Stimulated activated CD4-positive, alpha-beta T cell treated with anti-CD3 and anti-CD28 coated beads, Interleukin-1b, Interleukin-23, amount 100 ng/mL, for 24 hours (primary cell): ENCODE results near the gene FRK.
"Not testable (repeated sequence)": the region's sequence is repeated elsewhere in the genome, so short reads cannot be mapped to it uniquely, and the experiment has no call there.

Experiments used
- DNase-seq, 4 experiments: peaks; one replicate each; pipeline ENCODE4 v3.0.0-alpha.2; 2020; ENCODE audit warnings: low read depth in 4 of 4, low spot score in 1 of 4

The FRK gene, protein sequence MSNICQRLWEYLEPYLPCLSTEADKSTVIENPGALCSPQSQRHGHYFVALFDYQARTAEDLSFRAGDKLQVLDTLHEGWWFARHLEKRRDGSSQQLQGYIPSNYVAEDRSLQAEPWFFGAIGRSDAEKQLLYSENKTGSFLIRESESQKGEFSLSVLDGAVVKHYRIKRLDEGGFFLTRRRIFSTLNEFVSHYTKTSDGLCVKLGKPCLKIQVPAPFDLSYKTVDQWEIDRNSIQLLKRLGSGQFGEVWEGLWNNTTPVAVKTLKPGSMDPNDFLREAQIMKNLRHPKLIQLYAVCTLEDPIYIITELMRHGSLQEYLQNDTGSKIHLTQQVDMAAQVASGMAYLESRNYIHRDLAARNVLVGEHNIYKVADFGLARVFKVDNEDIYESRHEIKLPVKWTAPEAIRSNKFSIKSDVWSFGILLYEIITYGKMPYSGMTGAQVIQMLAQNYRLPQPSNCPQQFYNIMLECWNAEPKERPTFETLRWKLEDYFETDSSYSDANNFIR

DNA sequence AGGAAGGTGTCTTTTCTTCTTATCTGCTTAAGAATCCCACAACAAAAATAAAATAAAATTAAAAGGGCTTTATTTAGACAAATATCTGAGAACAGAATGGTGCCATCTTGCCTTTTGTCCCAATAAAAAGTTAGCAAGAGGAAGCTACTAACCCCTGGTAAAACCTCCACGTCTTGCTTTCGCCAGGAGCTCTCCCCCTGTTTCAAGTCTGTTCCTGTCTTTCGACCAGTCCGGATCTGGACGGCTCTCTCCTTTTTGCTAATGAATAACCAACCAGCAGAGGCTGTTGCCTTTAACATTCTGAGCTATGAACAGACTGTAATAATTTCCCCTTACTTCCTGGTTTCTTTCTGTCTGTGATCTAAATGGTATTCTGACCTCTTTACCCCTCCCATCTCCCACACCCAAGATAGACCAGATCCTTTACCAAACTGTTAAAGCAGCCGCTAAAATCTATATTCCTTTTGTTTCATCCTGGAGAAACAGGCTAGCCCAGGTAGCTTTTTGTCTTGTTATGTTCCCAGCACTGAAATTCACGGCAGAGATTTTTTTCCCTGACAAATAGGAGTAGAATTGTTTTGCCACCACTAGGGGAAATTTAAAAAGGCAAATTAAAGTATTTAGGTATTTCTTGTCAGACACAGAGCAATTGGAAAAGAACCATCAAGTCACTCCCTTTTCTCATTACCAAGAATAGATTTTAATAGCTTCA lies at the start of gene FRK:
Gene FRK (minus strand): TSS at position 320 of the 712 bp plus-strand sequence. CDS start 580 bp downstream, outside the sequence.
- DNase-seq, result no peak

DNA sequence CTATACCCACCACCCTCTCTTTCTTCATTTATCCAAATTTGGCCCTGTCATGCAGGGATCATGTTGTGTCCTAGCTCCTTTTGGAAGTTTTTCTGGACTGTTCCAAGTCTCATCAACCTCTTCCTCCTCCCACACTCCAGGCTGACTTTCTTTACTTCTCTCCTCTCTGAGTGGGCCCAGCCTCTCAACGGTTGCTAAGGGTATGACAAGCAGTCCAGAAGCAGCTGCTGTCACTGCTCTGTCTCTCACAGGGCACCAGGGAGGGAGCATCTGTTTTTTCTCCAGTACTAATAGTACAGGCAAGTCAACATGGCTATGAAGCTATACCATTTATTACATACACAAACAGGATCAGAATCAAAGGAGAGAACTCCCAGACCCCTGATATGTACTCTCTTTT lies 48.1 kb upstream of the FRK start:
- no peak for DNase-seq

DNA sequence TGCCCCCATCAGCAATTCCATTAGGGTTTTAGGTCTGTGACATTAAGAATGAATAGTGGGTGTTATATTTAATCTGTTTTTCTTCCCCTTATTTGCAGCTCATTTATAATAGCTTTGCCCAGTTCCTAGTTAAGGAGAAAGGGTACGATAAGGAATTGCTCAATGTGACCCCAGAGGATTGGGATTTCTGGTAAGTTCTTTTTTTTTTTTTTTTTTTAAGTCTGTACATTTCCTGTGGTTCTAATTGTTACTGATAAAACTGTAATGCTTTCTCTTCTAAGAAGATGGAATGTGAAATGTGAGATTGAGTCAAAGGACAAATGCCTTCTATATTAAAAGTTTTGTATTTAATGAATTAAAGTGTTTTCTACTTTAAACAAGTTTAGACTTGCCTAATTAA lies 45.5 kb upstream of the FRK start:
- DNase-seq, result no peak

DNA sequence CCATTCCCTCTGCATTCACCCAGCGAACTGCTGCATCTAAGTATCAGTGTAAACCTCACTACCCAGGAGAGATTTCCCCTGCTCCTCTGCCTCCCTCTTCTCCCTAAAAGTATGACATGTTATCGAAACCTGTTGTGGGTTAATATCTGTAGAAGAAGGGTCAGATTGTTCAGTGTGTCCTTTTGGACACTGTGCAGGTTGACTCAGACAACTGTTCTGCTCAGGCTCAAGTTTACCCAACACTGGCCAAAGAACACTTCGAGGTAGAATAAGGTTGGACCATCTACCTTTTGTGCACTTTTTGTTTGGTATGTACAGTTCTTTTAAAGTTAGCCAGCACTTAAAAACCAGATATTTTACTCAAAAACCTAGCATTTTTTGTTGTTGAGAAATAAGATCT lies 44.6 kb upstream of the FRK start:
- DNase-seq, result no peak

DNA sequence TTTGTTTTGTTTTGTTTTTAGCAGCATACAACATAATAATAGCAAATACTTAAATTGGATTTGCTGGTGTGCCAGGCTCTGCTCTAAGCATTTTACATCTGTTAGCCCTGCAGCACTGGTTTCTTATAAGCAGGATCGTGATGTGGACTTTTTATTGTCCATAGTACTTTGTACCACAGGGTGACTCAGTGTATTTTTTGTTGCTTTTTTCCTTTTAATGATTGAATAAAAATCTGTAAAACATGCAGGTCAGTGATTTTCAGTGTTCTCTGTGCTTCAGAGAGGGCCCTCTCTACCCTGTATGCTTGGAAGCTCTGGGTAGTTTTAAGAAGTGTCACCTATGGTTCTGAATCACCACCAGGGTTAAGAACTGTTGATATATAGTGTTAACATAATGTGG lies 43.9 kb upstream of the FRK start:
- DNase-seq, result no peak

DNA sequence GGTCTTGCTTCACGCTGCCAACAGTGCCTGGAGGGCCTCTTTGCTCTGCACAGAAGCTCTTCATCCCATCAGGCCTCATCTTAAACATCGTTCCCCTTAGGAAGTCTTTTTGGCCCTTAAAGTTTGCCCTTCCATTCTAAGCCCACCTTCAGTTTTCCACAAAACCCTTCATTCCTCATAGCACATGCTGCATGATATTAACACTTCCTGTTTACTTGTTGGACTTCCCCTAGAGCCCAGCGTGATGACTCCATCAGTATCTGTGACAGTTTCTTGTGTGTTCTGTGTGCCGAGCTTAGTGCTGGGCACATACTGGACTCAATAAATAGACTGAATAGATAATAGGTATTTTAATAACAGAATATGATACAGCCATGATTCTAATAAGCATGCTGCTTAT lies 42.2 kb upstream of the FRK start:
- no peak for DNase-seq

DNA sequence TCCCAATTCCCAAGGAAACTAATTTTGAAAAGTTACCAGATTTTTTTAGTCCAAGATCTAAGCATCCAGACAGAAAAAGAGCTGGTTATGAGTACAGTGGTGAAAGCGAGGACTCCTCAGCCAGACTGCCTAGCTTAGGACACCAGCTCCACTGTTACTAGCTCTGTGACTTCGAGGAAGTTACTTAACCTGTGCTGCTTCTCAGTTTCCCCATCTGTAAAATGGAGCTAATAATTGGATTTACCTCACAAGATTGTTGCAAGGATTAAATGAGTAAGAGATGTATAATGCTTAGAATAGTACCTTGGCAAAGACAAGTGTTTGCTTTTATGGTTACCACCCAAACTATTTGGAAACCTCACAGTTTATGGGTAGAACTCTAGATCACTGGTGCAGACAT lies 41.1 kb upstream of the FRK start:
- no peak for DNase-seq

DNA sequence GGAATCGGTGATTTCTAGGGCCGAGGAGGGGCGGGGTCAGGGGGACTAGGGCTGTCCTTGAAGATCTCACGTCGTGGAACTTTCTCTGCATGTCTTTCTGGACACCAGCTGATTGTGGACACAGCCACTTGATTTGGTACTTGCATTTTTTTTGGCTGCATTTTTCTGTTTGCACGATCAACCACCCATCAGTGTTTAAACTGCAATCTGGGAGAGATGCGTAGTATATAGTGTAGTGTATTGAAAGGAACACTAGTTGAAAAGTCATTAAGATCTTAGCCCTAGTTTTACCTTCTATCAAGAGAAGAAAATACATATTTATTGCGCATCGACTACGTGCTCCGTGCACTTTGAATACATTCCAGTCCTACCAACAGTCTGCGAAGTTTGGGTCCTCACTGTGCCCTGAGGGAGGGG lies 40.6 kb upstream of the FRK start:
- DNase-seq, result peak in 1 of 4 experiments; percentile 75

DNA sequence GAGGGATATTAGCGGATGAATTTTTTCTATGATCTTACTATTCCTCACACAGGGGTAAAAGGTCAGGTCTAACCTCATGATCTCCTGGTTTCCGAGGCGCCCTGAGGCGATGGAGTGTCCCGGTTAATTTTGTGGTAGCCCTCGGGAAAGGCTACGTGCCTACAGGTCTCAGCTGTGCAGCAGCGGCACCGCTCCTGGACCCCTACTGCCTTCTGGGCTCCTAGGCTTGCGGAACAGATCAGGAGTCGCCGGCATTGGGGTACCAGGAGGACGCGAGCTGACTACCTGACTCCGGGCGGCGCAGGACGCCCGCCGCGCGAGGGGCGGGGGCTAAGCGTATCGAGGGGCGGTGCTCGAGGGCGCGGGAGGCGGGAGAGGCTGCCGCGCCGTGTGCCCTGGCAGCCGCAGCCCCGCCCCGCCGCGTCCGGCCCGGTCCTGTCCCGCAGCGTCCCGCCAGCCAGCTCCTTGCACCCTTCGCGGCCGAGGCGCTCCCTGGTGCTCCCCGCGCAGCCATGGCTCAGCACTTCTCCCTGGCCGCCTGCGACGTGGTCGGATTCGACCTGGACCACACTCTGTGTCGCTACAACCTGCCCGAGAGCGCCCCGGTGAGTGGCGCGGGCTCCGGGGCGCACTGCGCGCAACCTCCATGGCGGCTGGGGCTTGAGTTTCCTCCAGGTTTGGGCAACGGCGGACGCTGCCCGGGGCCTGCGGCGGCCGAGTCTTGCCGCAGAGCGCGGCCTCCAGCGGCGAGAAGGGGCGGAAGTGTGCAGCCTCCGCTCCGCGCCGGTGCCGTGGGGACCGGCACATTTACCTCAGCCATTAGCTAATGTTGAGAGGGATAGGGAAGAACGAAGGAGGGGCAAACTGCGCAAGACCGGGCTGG lies 40.0 kb upstream of the FRK start, which contains the start of gene NT5DC1:
Gene NT5DC1 (plus strand): TSS at position 435 of the 883 bp plus-strand sequence. CDS start 78 bp downstream, at position 513.
- DNase-seq, result peak; percentile 62 to 82 (median 71)

DNA sequence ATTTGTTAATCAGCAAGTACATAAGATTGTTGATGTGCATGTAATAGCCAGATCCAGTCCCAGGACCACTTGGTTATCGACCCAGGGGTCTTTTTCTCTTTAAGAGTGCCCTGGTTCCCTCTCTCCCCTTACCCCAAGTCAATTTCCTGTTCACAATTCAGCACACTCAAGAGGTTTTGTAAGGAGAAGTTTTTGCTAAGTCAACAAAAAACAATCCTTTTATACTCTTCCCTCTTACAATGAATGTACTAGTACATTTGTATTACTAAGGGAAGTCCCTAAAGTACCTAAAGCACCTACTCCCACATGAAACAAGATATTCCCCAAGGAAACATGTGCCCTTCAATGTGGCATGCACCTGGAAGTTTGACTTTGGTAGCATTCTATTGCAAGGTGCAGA lies 38.3 kb upstream of the FRK start:
- no peak for DNase-seq

DNA sequence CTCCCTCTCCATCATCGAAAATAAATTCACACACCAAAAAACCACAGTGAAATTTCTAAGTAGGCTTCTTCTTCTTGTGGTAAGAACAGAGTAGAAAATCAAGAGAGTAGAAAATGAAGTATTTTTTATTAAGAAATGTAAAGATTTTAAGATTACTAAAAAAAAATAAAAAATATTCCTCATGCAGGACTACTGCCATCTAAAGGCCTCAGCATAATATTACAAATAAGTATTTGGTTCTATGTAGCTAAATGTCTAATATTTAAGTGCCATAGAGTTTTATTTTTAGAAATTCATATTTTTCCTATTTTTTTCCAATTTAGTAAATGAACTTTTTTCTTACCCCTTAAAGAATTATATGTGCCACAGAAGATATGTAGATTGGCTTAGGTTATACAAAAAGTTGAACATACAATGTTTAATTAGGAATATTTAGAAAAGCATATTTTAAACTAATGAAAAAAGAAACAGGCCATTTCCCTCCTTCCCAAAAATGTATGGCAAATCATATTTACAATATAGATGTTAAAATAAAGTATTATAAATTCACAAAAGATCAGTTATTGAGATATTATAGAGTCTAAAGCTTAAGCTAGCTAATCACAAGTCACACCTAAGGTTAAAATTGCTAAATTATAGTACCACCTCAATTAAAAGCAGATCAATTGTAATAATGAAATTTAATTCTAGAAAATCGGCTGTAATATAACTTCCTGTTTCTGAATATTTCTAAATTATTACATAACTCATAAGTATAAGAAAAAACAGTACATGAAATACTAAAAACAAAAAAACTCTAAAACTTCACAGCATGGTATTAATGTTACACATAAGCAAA lies 36.5 kb upstream of the FRK start:
- DNase-seq, result no peak

DNA sequence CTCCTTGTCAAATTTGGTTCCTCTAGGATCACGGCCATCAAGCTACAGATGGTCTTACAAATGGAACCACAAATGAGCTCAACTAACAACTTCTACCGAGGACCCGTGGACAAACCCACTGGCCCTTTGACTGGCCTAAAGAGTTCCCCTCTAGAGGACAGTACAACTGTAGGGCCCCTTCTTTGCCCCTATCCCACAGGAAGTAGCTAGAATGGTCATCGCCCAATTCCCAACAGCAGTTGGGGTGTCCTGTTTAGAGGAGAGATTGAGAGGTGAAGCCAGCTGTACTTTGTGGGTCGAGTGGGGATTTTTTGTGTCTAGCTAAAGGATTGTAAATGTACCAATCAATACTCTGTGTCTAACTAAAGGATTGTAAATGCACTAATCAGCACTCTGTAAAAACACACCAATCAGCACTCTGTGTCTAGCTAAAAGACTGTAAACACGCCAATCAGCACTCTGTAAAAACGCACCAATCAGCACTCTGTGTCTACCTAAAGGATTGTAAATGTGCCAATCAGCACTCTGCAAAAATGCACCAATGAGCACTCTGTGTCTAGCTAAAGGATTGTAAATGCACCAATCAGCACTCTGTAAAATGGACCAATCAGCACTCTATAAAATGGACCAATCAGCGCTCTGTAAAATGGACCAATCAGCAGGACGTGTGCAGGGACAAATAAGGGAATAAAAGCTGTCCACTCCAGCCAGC lies 35.5 kb upstream of the FRK start:
- not testable (repeated sequence) for DNase-seq

DNA sequence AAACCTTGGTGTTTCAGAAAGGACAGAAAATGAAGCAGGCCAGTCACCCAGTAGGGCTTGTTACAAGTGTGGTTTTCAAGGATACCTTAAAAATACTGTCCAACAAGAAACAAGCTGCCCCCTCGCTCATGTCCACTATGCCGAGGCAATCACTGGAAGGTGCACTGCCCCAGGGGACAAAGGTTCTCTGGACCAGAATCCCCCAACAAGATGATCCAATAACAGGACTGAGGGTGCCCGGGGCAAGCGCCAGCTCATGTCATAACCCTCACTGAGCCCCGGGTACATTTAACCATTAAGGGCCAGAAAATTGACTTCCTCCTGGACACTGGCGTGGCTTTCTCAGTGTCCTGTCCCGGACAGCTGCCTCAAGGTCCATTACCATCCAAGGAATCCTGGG lies 33.4 kb upstream of the FRK start:
- no peak for DNase-seq

DNA sequence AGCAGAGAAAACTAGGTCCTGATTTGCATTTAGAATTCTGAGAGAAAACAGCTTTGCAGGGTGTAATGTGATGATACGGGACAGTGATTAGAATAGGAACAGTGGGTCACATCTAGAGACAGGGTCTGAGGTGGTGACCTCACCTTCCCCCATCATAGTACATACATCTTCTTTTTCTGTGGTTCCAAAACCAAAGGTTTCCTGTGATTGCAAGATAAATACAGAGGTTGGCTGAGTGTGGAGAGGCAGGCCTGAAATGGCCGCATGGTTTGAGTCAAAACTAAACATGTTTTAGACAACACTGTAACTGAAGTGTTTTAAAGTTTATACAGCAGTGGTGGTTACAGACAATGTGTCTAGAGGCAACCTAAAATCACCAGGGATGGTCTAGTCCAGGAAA lies 29.6 kb upstream of the FRK start:
- DNase-seq, result no peak

DNA sequence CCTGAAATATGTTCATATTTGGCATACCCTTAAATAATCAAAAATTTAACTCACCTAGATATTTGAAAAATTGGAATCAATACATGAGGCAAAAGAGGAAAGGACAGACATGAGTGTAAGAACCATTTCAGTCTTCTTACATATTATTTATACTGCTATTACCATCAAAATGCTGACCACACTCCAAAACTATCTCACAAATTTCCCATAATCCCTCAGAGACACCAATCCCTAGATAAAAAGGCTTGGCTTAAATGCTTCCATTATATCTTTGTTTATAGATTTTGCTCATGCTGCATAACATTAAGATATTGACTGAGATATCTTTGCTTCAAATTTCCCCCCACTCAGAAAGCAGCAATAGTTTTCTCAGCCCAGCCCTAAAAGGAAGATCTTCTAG lies 28.3 kb upstream of the FRK start:
- no peak for DNase-seq

DNA sequence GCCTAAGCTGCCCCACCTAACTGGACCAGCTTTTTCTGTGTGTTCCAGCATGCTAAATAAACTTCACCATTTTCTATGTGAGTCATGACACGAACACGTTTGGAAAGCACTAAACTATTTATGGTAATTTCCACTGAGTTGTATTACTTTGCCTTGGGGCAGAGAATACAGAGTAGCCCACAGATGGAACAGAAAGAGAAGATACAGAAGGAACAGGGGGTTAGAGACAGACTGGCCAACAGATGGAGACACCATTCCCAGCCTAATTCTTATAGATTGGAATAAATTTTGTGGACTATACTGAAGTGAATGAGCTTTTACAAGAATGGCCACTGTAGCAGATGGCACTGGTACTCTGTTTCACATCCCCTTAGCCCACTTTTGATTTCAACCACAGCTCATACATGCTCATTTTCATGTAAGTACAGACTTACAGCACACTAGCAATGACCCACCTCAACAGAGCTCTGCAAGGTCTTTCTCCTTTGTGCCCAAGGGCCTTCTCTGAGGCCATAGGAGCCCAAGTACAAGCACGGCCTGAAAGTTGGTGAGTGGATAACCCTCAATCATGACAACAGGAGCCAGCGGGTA lies 26.8 kb upstream of the FRK start:
- no peak for DNase-seq

DNA sequence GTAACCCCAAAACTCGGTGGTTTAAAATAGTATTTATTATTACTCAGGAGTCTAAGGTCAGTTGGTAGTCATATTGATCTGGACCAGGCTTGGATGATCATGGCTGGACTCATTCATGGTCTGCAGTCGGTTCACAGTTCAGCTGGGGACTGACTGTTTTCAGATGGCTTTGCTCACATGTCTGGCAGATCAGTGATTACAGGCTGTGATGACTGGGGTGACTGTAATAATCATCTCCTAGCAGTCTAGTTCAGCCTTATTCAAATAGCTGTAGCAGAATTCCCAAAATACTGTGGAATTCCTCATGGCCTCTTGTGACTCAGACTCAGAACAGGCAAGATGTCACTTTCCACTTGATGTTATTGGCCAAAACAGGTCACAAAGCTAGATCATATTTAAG lies 23.6 kb upstream of the FRK start:
- no peak for DNase-seq

DNA sequence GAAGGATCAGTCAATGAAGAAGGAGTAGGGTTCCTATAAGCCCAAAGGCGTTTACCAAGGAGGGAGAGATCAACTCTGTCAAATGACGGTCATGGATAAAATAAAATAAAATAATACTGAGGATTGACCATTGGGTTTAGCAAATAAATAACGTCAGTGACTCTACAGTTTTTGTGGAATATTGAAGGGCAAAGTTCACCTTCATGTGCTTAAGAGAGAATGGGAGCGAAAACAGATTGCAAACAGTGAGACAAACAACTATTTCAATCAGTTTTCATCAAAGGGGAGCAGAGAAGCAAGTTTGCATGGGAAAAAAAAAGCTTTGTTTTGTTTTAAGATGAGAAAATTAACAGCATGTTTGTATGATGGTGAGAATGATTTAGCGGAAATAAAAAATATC lies 22.4 kb upstream of the FRK start:
- no peak for DNase-seq

DNA sequence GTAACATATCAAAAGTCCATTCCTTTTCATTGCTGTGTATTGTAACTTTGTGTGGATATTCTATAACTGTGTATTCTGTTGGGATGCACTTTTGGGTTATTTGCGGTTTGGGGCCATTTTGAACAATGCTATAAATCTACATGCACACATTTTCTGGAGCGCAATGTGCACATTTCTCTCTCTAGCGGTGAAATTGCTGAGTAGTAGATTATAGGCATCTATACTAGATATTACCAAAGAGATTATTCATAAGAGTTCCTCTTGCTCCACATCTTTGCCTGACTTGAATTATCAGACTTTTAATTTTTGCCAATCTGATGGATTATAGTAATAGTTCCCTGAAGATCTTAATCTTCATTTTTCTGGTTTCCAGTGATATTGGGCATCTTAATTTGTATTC lies 18.3 kb upstream of the FRK start:
- no peak for DNase-seq
